Retina (tissue), 1 donor: ENCODE data around the gene CLTC.

ENCODE experiments used
- DNase-seq: peaks from one replicate; pipeline ENCODE4 v3.0.0-alpha.2; 2016

The CLTC gene

GRCh38 chr17:59733697-59734096, 114.0 kb downstream of the CLTC start:
- DNase-seq, result no peak

- DNase-seq, result no peak
These were observed 114.5 kb downstream of the CLTC start for GRCh38 chr17:59734226-59734625.

GRCh38 chr17:59737324-59737723, 117.6 kb downstream of the CLTC start:
- DNase-seq, result no peak

GRCh38 chr17:59743842-59744241, 124.1 kb downstream of the CLTC start:
- DNase-seq, result no peak

GRCh38 chr17:59745040-59745439, 125.3 kb downstream of the CLTC start:
- no peak for DNase-seq
